Stimulated activated naive CD4-positive, alpha-beta T cell (primary cell): ENCODE results near the gene NT5DC2.

Experiments used
- DNase-seq, 6 experiments: peaks; one replicate each; lab custom pipeline; 2025; lab: John Stamatoyannopoulos, UW

Gene NT5DC2

GRCh38 chr3:52509753-52510328, 23.8 kb downstream of the NT5DC2 start:
- DNase-seq = no peak

GRCh38 chr3:52507359-52507758, 26.3 kb downstream of the NT5DC2 start:
- no peak for DNase-seq

- DNase-seq = no peak
Observed at GRCh38 chr3:52506266-52506966, 27.2 kb downstream of the NT5DC2 start.

- DNase-seq = no peak
Observed at GRCh38 chr3:52504977-52505376, 28.7 kb downstream of the NT5DC2 start.

GRCh38 chr3:52503788-52504424, 29.8 kb downstream of the NT5DC2 start:
- DNase-seq = no peak

GRCh38 chr3:52502808-52503350, 30.8 kb downstream of the NT5DC2 start:
- DNase-seq = no peak

GRCh38 chr3:52502001-52502400, 31.7 kb downstream of the NT5DC2 start:
- no peak for DNase-seq

- no peak for DNase-seq
Observed at GRCh38 chr3:52501046-52501445, 32.6 kb downstream of the NT5DC2 start.

- no peak for DNase-seq
Observed at GRCh38 chr3:52498137-52499054, 35.3 kb downstream of the NT5DC2 start.

GRCh38 chr3:52495777-52496602, 37.7 kb downstream of the NT5DC2 start:
- DNase-seq = no peak

- no peak for DNase-seq
Observed at GRCh38 chr3:52494886-52495495, 38.7 kb downstream of the NT5DC2 start, which contains the start of gene STAB1. Gene STAB1 (plus strand): TSS chr3:52495338. CDS start chr3:52495414, 76 bp downstream.

- no peak for DNase-seq
Observed at GRCh38 chr3:52494445-52494844, 39.2 kb downstream of the NT5DC2 start.

- no peak for DNase-seq
Observed at GRCh38 chr3:52493232-52494017, 40.2 kb downstream of the NT5DC2 start.

GRCh38 chr3:52492059-52492458, 41.6 kb downstream of the NT5DC2 start:
- DNase-seq = no peak

GRCh38 chr3:52490939-52491526, 42.6 kb downstream of the NT5DC2 start:
- no peak for DNase-seq

GRCh38 chr3:52490035-52490938, 43.4 kb downstream of the NT5DC2 start:
- DNase-seq = no peak

- no peak for DNase-seq
Observed at GRCh38 chr3:52489453-52489852, 44.2 kb downstream of the NT5DC2 start.

GRCh38 chr3:52488746-52489145, 44.9 kb downstream of the NT5DC2 start:
- no peak for DNase-seq
